IPS-20b (cell line): ENCODE results near the gene BHLHE40.

Experiments
- H3K27ac ChIP-seq: one replicate; pipeline ENCODE4 v1.5.1; 2013; ENCODE audit warnings: low read length
- H3K27me3 ChIP-seq: 2 replicates; pipeline ENCODE4 v1.6.1; 2013; ENCODE audit warnings: mild to moderate bottlenecking, low read length, inconsistent platforms; ENCODE audit not compliant: insufficient read depth
- H3K36me3 ChIP-seq: 2 replicates; pipeline ENCODE4 v1.6.1; 2013; ENCODE audit warnings: low read depth, mild to moderate bottlenecking, inconsistent platforms, low read length, moderate library complexity; ENCODE audit not compliant: insufficient read depth
- H3K4me1 ChIP-seq: 2 replicates; pipeline ENCODE4 v1.6.1; 2013; ENCODE audit warnings: mild to moderate bottlenecking, control low read depth, inconsistent platforms, low read length, moderate library complexity; ENCODE audit not compliant: insufficient read depth
- H3K4me3 ChIP-seq: 2 replicates; pipeline ENCODE4 v1.5.1; 2013; ENCODE audit warnings: mild to moderate bottlenecking, low read length, inconsistent platforms
- H3K9ac ChIP-seq: 2 replicates; pipeline ENCODE4 v1.6.1; 2013; ENCODE audit warnings: low read depth, mild to moderate bottlenecking, inconsistent platforms, low read length, moderate library complexity
- H3K9me3 ChIP-seq: 2 replicates; pipeline ENCODE4 v1.6.1; 2013; ENCODE audit warnings: mild to moderate bottlenecking, low read depth, low read length, inconsistent platforms; ENCODE audit not compliant: insufficient read depth

BHLHE40 gene

GRCh38 chr3:5006755-5007202, 27.5 kb downstream of the BHLHE40 start:
- no peak overlapping the region for H3K9ac ChIP-seq
- H3K9me3 ChIP-seq = no peaks in the 10 kb centered on the region
- no peaks in the 10 kb centered on the region for H3K27me3 ChIP-seq
- H3K27ac ChIP-seq = no peak overlapping the region
- H3K4me1 ChIP-seq = no peaks in the 10 kb centered on the region
- H3K36me3 ChIP-seq = no peaks in the 10 kb centered on the region
- H3K4me3 ChIP-seq = no peak overlapping the region

GRCh38 chr3:5007873-5008272, 28.6 kb downstream of the BHLHE40 start:
- H3K4me1 ChIP-seq = no peaks in the 10 kb centered on the region
- no peak overlapping the region for H3K4me3 ChIP-seq
- no peaks in the 10 kb centered on the region for H3K36me3 ChIP-seq
- H3K9me3 ChIP-seq = no peaks in the 10 kb centered on the region
- H3K27ac ChIP-seq = no peak overlapping the region
- no peak overlapping the region for H3K9ac ChIP-seq
- no peaks in the 10 kb centered on the region for H3K27me3 ChIP-seq

- Histone ChIP-seq H3K9me3 (no peaks in the 10 kb centered on the region), H3K36me3 (no peaks in the 10 kb centered on the region), H3K9ac (no peak overlapping the region), H3K4me1 (peaks cover 5% of the 10 kb centered on the region; the same call in 1 of the 2 replicates), H3K4me3 (no peak overlapping the region), H3K27me3 (0 out of 2 replicates have a peak, but pooled peaks cover 5% of the 10 kb centered on the region), H3K27ac (no peak overlapping the region)
Observed at GRCh38 chr3:5009506-5010109, 30.4 kb downstream of the BHLHE40 start.

DNA sequence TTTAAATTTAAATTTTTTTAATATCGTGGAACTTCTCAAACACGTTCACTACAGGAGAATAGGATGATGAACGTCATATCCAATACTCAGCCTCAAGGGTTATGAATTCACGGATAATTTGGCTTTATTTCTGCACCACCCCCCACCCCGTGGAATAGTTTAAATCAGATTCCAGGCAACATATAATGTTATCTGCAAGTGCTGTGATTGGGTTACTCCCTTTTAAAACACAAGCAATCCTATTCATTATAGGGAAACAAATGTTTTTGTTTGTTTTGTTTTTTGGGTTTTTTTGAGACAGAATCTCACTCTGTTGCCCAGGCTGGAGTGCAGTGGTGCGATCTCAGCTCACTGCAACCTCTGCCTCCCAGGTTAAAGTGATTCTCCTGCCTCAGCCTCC, 30.9 kb downstream of the BHLHE40 start:
- Histone ChIP-seq H3K36me3 (no peaks in the 10 kb centered on the region), H3K4me3 (no peak overlapping the region), H3K27ac (no peak overlapping the region), H3K9me3 (no peaks in the 10 kb centered on the region), H3K9ac (no peak overlapping the region), H3K4me1 (peaks cover 5% of the 10 kb centered on the region; the same call in 1 of the 2 replicates), H3K27me3 (0 out of 2 replicates have a peak, but pooled peaks cover 5% of the 10 kb centered on the region)

DNA sequence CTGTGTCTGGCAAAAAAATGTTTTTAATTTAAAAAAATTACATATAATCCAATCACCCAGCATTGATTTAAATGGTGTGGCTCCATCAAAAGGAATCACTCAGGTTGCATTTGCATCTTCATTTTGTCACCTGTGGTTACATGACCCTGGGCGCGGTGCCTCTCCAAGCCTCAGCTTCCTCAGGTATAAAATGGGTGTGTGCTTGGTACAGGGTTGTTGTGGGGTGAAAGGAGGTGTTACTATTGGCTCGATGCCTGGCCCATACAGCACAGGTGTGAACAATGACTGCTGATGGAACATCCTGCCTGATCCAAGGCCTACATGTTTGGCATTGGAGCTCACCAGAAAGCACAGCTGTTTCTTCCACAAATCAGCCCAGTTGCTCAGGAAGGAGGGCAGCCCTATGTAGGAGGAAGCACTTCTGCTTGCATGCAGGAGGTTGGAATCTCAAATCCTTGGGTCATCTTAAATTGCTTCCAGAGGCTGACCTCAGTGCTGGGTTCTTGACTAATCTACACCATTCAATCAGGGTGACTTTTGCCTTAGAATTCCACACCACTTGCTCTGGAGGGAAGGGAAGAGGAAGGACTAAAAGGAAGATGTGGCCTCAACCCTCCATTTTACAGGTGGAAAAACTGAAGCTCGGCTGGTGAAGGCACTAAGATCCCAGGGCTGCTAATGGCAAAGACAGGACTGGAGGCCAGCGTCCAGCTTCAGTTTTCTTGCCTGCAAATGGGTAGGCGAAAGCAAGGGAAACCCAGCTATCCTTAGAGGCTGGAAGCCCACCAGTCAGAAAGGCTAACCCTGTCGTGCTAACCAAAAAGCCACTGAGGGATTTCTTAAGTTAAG, 31.7 kb downstream of the BHLHE40 start:
- no peaks in the 10 kb centered on the region for H3K9me3 ChIP-seq
- H3K27ac ChIP-seq = no peak overlapping the region
- H3K4me3 ChIP-seq = no peak overlapping the region
- no peaks in the 10 kb centered on the region for H3K36me3 ChIP-seq
- 0 out of 2 replicates have a peak, but pooled peaks cover 5% of the 10 kb centered on the region for H3K27me3 ChIP-seq
- no peak overlapping the region for H3K9ac ChIP-seq
- peaks cover 5% of the 10 kb centered on the region; the same call in 1 of the 2 replicates for H3K4me1 ChIP-seq

GRCh38 chr3:5011555-5012256, 32.5 kb downstream of the BHLHE40 start:
- Histone ChIP-seq H3K27ac (no peak overlapping the region), H3K27me3 (0 out of 2 replicates have a peak, but pooled peaks cover 5% of the 10 kb centered on the region), H3K9me3 (no peaks in the 10 kb centered on the region), H3K9ac (no peak overlapping the region), H3K36me3 (no peaks in the 10 kb centered on the region), H3K4me1 (peaks cover 5% of the 10 kb centered on the region; the same call in 1 of the 2 replicates), H3K4me3 (no peak overlapping the region)

- Histone ChIP-seq H3K27me3 (0 out of 2 replicates have a peak, but pooled peaks cover 5% of the 10 kb centered on the region), H3K9me3 (no peaks in the 10 kb centered on the region), H3K4me3 (no peak overlapping the region), H3K4me1 (peaks cover 5% of the 10 kb centered on the region; the same call in 1 of the 2 replicates), H3K36me3 (no peaks in the 10 kb centered on the region), H3K27ac (no peak overlapping the region), H3K9ac (no peak overlapping the region)
Observed at GRCh38 chr3:5012367-5012766, 33.1 kb downstream of the BHLHE40 start.

- Histone ChIP-seq H3K27ac (no peak overlapping the region), H3K9me3 (no peaks in the 10 kb centered on the region), H3K36me3 (no peaks in the 10 kb centered on the region), H3K27me3 (0 out of 2 replicates have a peak, but pooled peaks cover 5% of the 10 kb centered on the region), H3K4me1 (peaks cover 5% of the 10 kb centered on the region; the same call in 1 of the 2 replicates), H3K4me3 (no peak overlapping the region), H3K9ac (no peak overlapping the region)
Observed at GRCh38 chr3:5013021-5013906, 34.0 kb downstream of the BHLHE40 start.

DNA sequence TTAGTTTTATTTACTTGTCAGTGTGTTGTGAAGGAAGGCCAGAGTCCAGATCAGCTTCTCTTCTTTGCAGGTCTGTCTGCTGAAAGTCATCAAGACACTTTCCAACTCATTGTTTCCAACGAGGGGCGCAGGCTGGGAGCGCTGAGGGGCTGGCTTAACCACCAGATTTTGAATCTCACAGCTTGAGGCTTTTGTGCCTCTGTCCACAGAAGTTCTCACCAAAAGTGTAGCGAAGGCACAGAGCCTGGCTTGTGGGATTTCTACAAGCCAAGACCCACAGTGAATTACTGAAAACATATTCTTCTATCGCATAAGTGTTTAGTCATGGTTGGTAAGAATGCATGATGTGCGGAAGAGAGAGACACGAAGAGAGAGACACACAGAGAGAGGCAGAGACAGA, 35.2 kb downstream of the BHLHE40 start:
- Histone ChIP-seq H3K9ac (no peak overlapping the region), H3K27ac (no peak overlapping the region), H3K27me3 (0 out of 2 replicates have a peak, but pooled peaks cover 5% of the 10 kb centered on the region), H3K9me3 (no peaks in the 10 kb centered on the region), H3K4me3 (no peak overlapping the region), H3K36me3 (no peaks in the 10 kb centered on the region), H3K4me1 (peaks cover 5% of the 10 kb centered on the region; the same call in 1 of the 2 replicates)

DNA sequence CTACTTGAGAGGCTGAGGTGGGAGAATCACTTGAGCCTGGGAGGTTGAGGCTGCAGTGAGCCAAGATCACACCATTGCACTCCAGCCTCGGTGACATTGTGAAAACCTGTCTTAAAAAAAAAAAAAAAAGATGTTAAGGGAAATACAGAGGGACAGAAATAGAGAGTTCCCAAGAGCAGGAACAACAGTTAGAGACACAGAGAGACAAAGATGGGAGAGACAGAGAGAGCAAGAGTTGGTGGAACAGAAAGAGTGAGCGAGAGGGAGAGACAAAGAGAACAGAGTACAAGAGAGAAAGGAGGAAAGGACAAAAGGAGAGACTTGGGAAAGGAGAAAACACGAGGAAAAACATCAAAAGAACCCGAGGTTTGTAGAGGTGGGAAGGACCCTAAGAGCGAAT, 35.8 kb downstream of the BHLHE40 start:
- Histone ChIP-seq H3K4me3 (no peak overlapping the region), H3K9me3 (no peaks in the 10 kb centered on the region), H3K36me3 (no peaks in the 10 kb centered on the region), H3K4me1 (peaks cover 5% of the 10 kb centered on the region; the same call in 1 of the 2 replicates), H3K9ac (no peak overlapping the region), H3K27ac (no peak overlapping the region), H3K27me3 (0 out of 2 replicates have a peak, but pooled peaks cover 5% of the 10 kb centered on the region)
